Stimulated activated CD4-positive, alpha-beta T cell treated with anti-CD3 and anti-CD28 coated beads, Interleukin-1b, Interleukin-23, amount 100 ng/mL, for 48 hours (primary cell): Measurements from ENCODE around the gene IFI44L.

ENCODE experiments used
- DNase-seq: peaks from one replicate; pipeline ENCODE4 v3.0.0-alpha.2; 2020

The IFI44L gene

GRCh38 chr1:78645723-78646122, 25.5 kb downstream of the IFI44L start:
- no peak for DNase-seq

DNA sequence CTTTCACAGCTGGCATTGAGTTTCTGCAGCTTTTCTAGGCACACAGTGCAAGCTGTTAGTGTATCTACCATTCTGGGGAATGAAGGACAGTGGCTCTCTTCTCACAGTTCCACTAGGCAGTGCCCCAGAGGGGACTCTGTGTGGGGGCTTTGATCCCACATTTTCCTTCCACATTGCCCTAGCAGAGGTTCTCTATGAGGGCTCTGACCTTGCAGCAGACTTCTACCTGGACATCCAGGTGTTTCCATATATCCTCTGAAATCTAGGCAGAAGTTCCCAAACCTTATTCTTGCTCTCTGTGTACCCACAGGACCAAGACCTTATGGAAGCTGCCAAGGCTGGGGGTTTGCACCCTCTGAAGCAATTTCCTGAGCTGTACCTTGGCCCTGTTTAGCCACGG, 27.0 kb downstream of the IFI44L start:
- DNase-seq = no peak

- peak; percentile 60 for DNase-seq
Observed at GRCh38 chr1:78649628-78650027, 29.4 kb downstream of the IFI44L start, which contains the start of gene IFI44. Gene IFI44 (plus strand): TSS chr1:78649831. CDS start chr1:78650196, 365 bp downstream.

DNA sequence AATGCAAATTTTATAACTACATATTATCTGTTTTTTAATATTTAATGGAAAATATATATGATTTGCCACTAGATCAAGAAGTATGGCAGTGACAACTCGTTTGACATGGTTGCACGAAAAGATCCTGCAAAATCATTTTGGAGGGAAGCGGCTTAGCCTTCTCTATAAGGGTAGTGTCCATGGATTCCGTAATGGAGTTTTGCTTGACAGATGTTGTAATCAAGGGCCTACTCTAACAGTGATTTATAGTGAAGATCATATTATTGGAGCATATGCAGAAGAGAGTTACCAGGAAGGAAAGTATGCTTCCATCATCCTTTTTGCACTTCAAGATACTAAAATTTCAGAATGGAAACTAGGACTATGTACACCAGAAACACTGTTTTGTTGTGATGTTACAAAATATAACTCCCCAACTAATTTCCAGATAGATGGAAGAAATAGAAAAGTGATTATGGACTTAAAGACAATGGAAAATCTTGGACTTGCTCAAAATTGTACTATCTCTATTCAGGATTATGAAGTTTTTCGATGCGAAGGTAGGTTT, 29.9 kb downstream of the IFI44L start:
- no peak for DNase-seq

DNA sequence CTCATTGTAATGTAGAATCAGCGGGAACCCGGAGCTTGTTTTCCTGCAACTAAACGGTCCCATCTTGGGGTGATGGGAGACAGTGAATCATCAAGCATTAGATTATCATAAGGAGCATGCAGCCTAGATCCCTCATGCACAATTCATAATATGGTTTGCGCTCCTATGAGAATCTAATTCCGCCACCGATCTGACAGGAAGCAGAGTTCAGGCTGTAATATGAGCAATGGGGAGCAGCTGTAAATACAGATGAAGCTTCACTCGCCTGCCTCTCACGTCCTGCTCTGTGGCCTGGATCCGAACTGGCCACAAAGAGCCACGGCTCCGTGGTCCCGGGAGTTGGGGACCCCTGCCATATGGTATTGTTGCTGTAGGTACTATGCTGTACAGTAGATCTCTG, 31.0 kb downstream of the IFI44L start:
- DNase-seq = peak; percentile 7

DNA sequence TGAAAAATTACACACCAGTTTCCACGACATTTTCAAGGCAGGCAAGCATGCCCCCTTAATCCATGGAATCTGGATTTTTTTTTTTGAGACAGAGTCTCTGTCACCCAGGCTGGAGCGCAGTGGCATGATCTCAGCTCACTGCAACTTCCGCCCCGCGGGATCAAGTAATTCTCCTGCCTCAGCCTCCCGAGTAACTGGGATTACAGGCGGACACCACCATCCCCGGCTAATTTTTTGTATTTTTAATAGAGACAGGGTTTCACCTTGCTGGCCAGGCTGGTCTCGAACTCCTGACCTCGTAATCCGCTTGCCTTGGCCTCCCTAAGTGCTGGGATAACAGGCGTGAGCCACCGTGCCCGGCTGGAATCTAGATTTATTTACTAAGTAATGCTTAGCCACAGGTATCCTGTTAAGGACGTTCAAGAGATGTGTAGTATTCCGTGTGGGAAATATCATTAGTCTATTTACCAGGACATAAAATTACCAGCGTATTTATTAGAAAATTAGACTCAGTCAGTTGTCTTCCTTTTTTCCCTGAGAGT, 31.8 kb downstream of the IFI44L start:
- DNase-seq = no peak

- DNase-seq = no peak
Observed at GRCh38 chr1:78658901-78659300, 38.7 kb downstream of the IFI44L start.

DNA sequence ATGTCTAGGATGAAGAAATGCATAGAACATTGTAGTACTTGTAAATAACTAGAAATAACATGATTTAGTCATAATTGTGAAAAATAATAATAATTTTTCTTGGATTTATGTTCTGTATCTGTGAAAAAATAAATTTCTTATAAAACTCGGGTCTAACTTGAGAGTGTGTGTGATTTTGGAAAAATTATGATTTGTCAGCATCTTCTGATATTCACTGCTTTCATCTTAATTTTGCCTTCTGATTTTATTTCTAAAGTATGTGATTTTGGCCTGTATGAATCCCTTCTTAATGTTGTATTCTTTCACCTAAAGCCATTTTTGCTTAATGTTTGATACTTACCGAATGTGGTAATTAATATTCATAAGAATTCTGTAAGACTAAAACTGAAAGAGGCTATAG, 43.7 kb downstream of the IFI44L start:
- no peak for DNase-seq

DNA sequence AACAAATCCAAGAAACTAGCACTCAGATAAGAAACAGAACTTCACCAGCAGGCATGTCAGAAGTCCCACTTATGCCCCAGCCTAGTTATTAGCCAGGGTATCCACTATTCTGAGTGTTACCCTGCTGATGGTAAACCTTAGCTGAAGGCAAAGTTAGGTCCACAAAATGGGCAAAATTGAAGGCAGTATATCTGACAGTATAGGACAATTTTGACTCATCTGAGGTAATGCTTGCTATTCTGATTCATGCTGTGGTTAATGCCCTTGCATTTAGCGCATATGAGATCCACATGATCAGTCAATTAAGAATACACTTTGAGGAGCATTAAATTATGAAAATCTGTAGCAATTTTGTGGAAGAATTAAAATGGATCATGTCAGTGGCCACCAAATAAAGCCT, 44.5 kb downstream of the IFI44L start:
- DNase-seq = no peak

- no peak for DNase-seq
Observed at GRCh38 chr1:78665809-78666208, 45.6 kb downstream of the IFI44L start.

- no peak for DNase-seq
Observed at GRCh38 chr1:78667939-78668338, 47.7 kb downstream of the IFI44L start.

DNA sequence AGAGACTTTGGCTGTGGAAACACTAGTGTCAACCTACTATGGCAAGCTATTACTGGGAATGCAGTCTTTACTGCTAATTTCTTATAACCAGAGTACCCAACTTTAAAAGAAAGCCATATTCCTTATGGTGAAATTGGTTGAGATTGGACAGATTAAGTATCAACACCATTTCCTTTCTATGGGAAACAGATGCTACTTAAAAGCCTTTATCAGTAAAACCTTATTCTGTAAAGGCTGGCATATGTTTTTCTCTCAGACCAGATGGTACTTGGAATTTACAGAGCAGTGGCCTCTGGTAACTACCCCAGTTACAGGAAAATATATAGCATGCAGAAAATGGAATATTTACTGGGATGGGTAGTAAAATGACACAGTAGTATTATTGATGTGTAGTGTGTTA, 48.2 kb downstream of the IFI44L start:
- no peak for DNase-seq

GRCh38 chr1:78672428-78672827, 52.2 kb downstream of the IFI44L start:
- no peak for DNase-seq

DNA sequence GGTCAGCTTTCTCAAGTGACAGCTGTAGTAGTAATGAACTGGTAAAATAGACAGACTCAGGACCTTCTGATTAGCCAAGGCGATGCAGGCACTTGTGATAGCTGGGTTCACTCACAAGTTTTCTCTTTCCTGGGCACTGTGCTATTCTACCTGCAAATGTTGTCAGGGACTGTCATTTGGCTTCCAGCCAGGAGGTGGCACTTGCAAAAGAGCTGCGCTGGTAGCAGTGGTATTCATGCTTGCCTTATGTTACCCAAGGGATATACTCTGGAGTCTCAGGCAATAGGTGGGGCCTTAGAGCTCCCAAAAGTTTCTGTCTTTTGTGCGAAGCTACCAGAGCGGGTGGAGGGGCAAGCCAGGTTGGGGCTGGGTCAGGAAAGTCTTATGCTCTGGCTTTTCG, 52.9 kb downstream of the IFI44L start:
- peak; percentile 27 for DNase-seq

DNA sequence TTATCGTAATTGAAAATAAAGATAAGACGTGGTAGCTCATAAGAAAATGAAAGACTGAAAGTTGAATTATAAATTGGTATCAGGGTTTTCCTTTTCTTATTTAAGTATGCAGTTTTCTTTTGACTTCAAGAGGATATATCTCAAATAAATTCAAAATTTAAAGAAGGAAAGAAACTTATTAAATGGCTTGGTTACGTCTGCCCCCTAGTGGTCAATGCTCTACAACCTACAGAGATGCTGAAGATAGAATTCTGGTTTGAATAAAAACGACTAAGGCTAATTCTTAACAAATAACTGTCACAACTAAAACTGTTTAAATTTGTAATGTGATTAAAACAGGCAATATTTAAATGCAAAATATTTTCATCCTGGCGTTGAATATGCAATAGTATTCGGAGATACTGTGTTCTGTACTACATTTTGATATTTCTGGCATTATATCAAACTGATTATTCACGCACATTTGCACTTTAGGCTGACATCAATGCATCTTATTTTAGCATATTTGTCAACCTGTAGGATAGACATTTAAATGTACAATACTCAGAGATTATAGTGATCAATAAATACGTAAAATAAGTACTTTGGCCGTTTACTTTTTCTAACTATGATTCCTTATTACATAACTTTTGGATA, 56.2 kb downstream of the IFI44L start:
- DNase-seq = peak; percentile 16

DNA sequence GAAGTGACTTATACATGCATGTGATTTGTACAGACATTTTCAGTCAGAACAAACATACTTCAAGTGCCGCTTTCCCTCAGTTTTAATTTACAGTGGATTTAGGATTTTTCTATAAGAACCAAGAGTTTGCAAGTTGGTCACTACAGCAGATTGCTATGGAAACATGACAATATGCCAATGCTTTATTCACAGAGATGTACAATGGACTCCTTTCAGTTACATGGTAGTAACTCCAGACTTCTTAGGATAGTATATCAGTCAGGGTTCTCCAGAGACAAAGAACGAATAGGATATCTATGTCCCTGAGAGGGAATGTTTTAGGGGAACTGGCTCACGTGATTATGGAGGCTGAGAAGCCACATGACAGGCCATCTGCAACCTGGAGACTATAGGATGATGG, 56.7 kb downstream of the IFI44L start:
- no peak for DNase-seq

GRCh38 chr1:78677788-78678187, 57.5 kb downstream of the IFI44L start:
- DNase-seq = no peak

DNA sequence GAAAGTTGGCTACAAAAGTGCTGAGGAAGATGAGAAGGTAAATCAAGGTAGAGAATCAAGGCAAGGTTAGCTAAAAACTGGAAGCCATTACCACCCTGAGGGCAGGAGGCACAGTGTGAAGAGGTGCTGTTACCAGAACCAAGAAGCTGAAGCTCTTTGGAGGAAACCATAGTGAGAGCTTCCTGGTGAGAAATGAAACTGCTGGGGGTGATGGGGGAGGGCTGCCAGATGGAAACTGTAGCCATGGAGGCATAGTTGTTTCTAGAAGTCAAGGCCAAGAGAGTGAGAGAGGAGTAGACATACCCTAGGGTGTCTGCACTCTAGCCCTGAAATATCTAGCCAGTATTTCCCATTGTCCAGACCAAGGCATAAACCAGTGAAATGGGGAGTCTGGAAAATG, 58.1 kb downstream of the IFI44L start:
- no peak for DNase-seq

DNA sequence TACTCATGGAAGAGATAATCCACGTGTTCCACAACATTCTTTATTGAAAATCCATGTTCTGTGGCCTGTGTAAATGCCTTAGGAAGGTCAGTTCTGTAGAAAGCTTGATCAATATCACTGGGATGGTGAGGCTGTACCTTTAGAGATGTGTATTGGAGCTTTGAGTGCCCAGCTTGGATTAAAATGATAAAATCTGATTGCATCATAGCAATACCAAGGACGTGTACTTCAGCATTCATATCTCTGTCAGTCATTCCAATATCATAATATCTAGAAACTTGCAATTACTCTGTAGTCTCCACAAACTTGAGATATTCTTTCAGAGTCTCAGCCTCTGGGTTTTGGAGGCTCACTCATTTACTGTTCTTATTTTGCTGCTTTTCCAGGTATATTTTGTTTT, 61.0 kb downstream of the IFI44L start:
- no peak for DNase-seq

DNA sequence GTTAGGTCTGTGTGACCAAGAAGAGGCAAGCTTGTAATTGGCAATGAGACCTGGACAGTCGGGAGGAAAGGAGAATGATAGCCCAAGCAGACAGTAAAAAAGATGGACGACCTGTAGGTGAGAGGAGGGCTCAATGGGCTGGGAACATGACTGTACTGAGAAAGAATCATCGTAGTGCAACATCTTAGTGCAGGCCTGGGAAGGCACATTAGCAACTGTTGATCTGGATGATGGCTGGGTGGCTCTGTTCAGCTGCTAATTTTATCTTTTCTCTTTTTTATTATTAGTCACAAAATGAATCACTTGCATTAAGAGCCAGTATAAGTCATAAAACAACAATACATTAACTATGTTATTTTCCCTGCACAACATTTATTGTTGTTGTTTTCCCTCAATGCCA, 62.2 kb downstream of the IFI44L start:
- no peak for DNase-seq

DNA sequence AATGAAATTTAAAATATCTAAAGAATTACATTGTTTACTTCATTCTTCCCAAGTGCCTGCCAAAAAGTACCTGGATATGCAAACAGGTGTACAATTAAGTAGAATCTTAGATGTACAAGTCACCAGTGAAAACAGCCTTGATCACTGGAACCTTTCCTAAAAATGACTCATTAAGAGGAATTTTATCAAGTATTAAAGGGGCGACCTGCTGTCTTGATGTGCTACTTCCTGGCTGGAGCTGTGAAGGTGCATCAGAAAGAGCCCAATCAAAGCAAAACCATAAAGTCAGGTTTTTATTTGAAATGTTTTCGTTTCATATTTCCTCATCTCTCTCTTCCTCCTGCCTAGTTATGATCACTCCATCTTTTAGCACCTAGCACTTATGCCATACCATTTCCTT, 62.8 kb downstream of the IFI44L start:
- DNase-seq = no peak

GRCh38 chr1:78687315-78687714, 67.1 kb downstream of the IFI44L start:
- DNase-seq = no peak

GRCh38 chr1:78687914-78688313, 67.7 kb downstream of the IFI44L start:
- no peak for DNase-seq

DNA sequence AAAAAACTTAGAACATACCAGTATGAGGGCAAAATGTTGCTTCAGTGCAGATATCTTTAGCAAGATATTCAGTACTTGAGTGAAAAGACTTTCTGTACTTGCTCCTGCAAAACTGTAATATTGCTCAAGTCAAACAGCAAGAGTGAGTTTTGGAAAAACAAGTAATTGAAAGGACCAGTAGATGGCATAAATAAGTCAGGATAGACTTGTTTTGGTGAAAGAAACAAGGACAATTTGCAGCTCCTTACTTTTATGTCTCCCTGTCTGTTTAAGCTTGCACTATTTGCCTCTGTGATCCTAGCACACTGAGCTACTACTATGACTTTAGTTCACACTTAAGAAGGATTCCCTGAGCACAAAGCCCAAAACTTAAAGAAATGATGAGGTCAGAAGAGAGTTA, 68.4 kb downstream of the IFI44L start:
- DNase-seq = no peak

DNA sequence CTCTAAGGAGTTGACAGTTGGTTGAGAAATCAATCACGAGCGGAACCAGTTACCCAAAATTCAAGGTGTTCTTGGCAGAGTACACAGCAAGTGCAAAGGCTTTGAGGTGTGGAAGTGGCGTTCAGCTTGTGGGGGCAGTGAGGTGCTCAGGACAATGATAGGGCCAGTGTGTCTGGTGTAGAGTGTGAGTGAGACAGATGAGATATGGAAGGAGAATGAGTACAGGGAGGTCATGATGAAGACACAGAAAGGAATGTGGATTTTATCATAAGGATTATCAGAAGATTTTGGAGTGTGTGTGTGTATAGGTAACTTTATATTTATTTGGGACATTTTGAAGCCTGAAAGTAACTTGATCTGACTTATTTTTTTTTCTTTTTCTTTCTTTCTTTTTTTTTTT, 70.3 kb downstream of the IFI44L start:
- DNase-seq = no peak
